OCI-LY3 (cell line): ENCODE data around the gene RAMP1.

ENCODE experiments used
- EZH2phosphoT487 ChIP-seq: fragments of 200-600 bp; shearing (Covaris generic); IDR thresholded peaks from 2 replicates; pipeline ENCODE4 v1.6.1; 2018; ENCODE audit warnings: antibody characterized with exemption, mixed run types, low read depth
- TF ChIP-seq, protein P1 (sequence below): fragments of 200-600, 300-600 bp; sonication (generic); IDR thresholded peaks from 2 replicates; pipeline ENCODE4 v1.5.1; 2014; ENCODE audit warnings: antibody characterized with exemption, low read length, low read depth

GRCh38 chr2:237919593-237919992, 60.2 kb downstream of the RAMP1 start:
- TF ChIP-seq, protein P1, sequence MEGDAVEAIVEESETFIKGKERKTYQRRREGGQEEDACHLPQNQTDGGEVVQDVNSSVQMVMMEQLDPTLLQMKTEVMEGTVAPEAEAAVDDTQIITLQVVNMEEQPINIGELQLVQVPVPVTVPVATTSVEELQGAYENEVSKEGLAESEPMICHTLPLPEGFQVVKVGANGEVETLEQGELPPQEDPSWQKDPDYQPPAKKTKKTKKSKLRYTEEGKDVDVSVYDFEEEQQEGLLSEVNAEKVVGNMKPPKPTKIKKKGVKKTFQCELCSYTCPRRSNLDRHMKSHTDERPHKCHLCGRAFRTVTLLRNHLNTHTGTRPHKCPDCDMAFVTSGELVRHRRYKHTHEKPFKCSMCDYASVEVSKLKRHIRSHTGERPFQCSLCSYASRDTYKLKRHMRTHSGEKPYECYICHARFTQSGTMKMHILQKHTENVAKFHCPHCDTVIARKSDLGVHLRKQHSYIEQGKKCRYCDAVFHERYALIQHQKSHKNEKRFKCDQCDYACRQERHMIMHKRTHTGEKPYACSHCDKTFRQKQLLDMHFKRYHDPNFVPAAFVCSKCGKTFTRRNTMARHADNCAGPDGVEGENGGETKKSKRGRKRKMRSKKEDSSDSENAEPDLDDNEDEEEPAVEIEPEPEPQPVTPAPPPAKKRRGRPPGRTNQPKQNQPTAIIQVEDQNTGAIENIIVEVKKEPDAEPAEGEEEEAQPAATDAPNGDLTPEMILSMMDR = no peak
- TF ChIP-seq EZH2phosphoT487 = no peak
